Right cardiac atrium (tissue), 5 donors: ENCODE data around the gene OTUD5. TPM values are rescaled to one million over a fixed set of nuclear protein-coding genes. Genes with fewer than 3 reads are reported as not detected.
"Not testable (repeated sequence)": the region's sequence is repeated elsewhere in the genome, so short reads cannot be mapped to it uniquely, and the experiment has no call there.

Experiments
- ATAC-seq, 2 donors: fragments of 200-7000 bp; cut with Tn5 transposase; one replicate each; pipeline versions ENCODE4 v1.8.0 to v1.9.1; 2020; ENCODE audit warnings: moderate library complexity in 2 of 2, mild to moderate bottlenecking in 1 of 2
- DNase-seq, 3 donors: peaks; one replicate each; pipeline ENCODE4 v3.0.0-alpha.2; 2020
- H3K27ac ChIP-seq: one replicate; pipeline ENCODE4 v1.5.1; 2013; ENCODE audit warnings: mild to moderate bottlenecking, low read length, control low read depth, moderate library complexity
- H3K27me3 ChIP-seq: one replicate; pipeline ENCODE4 v1.6.1; 2013; ENCODE audit not compliant: control insufficient read depth, insufficient read depth
- H3K4me1 ChIP-seq: one replicate; pipeline ENCODE4 v1.6.1; 2013; ENCODE audit warnings: low read length; ENCODE audit not compliant: control insufficient read depth, insufficient read depth
- H3K4me3 ChIP-seq: one replicate; pipeline ENCODE4 v1.5.1; 2013; ENCODE audit warnings: low read length, control low read depth
- H3K9me3 ChIP-seq: one replicate; pipeline ENCODE4 v1.6.1; 2013; ENCODE audit warnings: low read length; ENCODE audit not compliant: control insufficient read depth
- WGBS: extraction: QIAGEN DNeasy Blood & Tissue Kit; methylation state at CpG from one replicate; pipeline ENCODE4 v1.1.7; 2013; 5-methylcytosine and 5-hydroxymethylcytosine counted together
- intact Hi-C, 4 donors: fragments of 100-400 bp; cut with DNase I; formaldehyde crosslinking; loops; one replicate each; pipeline versions ENCODE4 v1.11.0 to v1.14.0; 2022 to 2023
- polyA plus RNA-seq: library from polyadenylated mRNA; stranded (reverse); fragments of 200-250 nt; gene quantifications from one replicate; pipeline ENCODE4 v1.2.3, GENCODE V29; 2013
- total RNA-seq, 4 donors: library from RNA; stranded (reverse); fragmentation: NEBNext Ultra II Directional; extraction: Animal tissue kit (Norgen Biotek cat#: 25700); gene quantifications; one replicate each; pipeline ENCODE4 v1.2.1, GENCODE V29; 2021
- donor health status: healthy with polysubstance abuse.
- donor health status: DM: no; HTN: yes; CAD: no.
- donor health status: DM: no; HTN: no; CAD: no.
- donor health status: DM: no; HTN: yes; CAD: no; lungs with severe emphysema.
- donor health status: DM: yes; HTN: yes; CAD: no.

The OTUD5 gene
- total and polyA plus RNA-seq, 5 donors: 19.9 to 27.3 (median 23.8) TPM

GRCh38 chrX:48894891-48895290 lies 62.5 kb downstream of the OTUD5 start:
- Histone ChIP-seq H3K27me3 (no peaks in the 10 kb centered on the region), H3K9me3 (no peaks in the 10 kb centered on the region), H3K4me1 (peaks cover 3% of the 10 kb centered on the region), H3K27ac (no peak overlapping the region), H3K4me3 (no peak overlapping the region)
- DNase-seq (no peak), ATAC-seq (no peak)
- intact Hi-C loops: no loop called here
- WGBS: 77% methylated on average over 6 of the region's 6 CpGs

GRCh38 chrX:48893556-48894348 lies 63.7 kb downstream of the OTUD5 start:
- 89% methylated on average over 16 of the region's 16 CpGs for WGBS
- Histone ChIP-seq H3K4me1 (peaks cover 3% of the 10 kb centered on the region), H3K27me3 (no peaks in the 10 kb centered on the region), H3K4me3 (no peak overlapping the region), H3K27ac (no peak overlapping the region), H3K9me3 (no peaks in the 10 kb centered on the region)
- peak in 1 of 3 donors; percentile 28 for DNase-seq
- intact Hi-C loops: no loop called here
- ATAC-seq: no peak

DNA sequence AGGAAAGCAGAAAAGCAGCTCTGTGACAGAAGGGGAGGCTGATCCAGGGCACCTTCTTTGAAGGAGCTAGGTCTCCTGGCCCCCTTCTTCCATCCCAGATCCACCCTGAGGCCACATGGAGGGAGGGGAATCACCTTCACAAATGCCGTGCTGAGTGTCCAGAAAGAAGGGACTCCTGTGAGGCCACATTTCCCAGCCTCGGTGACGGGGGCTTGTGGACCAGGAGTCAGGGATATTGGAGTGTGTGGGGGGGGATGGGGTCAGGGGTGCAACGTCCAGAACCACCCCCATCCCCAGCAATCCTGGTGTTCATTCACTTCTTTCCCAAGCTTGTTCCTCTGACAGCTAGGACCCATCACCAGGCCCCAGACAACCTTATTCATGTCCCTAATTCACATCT lies 64.5 kb downstream of the OTUD5 start:
- no peaks in the 10 kb centered on the region for H3K27me3 ChIP-seq
- no peak overlapping the region for H3K4me3 ChIP-seq
- no peak overlapping the region for H3K27ac ChIP-seq
- ATAC-seq: no peak
- DNase-seq: peak in 1 of 3 donors; percentile 18
- intact Hi-C loops: no loop called here
- H3K4me1 ChIP-seq: peaks cover 3% of the 10 kb centered on the region
- no peaks in the 10 kb centered on the region for H3K9me3 ChIP-seq
- WGBS: 84% methylated on average over 4 of the region's 4 CpGs

DNA sequence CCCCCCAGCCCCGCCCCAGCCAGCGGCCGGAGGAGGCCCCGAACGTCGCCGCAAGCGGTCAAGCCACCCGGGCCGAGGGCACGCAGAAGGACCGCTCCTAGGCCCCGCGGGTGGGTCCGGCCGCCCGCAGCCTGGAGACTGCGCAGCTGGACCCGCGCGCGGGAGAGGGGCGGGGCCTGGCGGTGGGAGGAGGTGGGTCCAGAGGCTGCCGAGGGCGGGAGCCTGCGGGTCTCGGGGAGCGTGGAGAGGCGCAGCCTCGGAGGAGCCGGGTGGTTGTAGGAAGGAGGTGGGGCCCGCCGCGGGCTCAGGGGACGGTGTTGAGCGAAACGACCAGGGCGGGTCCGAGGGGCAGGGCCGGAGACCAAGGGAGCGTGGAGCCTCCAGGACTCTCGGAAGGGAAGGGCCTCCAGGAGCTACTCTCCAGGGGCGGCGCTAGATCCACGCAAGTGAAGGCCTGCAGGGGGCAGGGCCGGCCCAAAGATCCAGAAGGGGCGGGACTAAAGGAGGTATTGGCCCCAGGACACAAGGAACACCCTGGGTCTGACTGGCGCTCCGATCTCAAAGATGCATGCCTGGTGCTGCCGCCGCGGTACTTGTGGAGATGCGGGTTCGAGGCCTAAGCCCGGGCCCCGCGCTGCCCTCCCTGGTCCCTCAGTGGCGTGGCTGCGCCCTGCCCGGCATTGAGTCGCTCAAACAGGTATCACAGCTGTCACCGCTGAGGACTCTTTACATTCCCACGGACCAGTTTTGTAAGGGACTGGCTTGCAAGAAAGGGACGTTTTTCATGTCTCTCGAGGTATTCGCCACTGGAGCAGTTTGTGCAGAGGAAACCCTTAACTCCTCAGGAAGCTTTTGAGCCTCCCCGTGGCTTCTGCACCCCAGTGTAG lies 65.8 kb downstream of the OTUD5 start:
- ATAC-seq (peak; percentile 94 to 97), DNase-seq (peak; percentile 90 to 95 (median 94))
- no peaks in the 10 kb centered on the region for H3K27me3 ChIP-seq
- H3K9me3 ChIP-seq: no peaks in the 10 kb centered on the region
- intact Hi-C loops: no loop called here
- peak overlapping the region; percentile 76 for H3K4me3 ChIP-seq
- 2% methylated on average over 68 of the region's 68 CpGs for WGBS
- no peak overlapping the region for H3K27ac ChIP-seq
- peaks cover 3% of the 10 kb centered on the region for H3K4me1 ChIP-seq

- peak in 1 of 3 donors; percentile 71 for DNase-seq
- intact Hi-C loops: no loop called here
- peak; percentile 50 to 63 for ATAC-seq
- Histone ChIP-seq H3K4me3 (peak overlapping the region; percentile 76), H3K27ac (no peak overlapping the region), H3K27me3 (no peaks in the 10 kb centered on the region), H3K4me1 (no peaks in the 10 kb centered on the region), H3K9me3 (no peaks in the 10 kb centered on the region)
- 2% methylated on average over 35 of the region's 35 CpGs for WGBS
These were observed 66.4 kb downstream of the OTUD5 start for GRCh38 chrX:48890934-48891401.

GRCh38 chrX:48890296-48890925 lies 67.0 kb downstream of the OTUD5 start:
- no peaks in the 10 kb centered on the region for H3K9me3 ChIP-seq
- no peak for ATAC-seq
- H3K27me3 ChIP-seq: no peaks in the 10 kb centered on the region
- peak in 1 of 3 donors; percentile 49 for DNase-seq
- no peak overlapping the region for H3K27ac ChIP-seq
- intact Hi-C loops: no loop called here
- H3K4me1 ChIP-seq: no peaks in the 10 kb centered on the region
- WGBS: 25% methylated on average over 15 of the region's 15 CpGs
- peak overlapping the region; percentile 76 for H3K4me3 ChIP-seq

DNA sequence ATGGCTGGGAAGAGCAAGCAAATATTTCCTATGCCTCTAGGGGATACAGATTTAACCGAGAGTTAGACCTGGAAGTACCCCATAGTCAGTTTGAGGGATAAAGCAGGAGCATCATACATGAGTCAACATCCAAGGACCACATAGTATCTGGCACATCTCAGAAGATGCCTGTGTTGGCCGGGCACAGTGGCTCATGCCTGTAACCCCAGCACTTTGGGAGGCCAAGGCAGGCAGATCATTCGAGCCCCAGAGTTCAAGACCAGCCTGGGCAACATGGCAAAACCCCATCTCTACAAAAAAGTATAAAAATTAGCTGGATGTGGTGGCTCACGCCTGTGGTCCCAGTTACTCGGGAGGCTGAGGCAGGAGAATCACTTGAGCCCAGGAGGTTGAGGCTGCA lies 70.8 kb downstream of the OTUD5 start:
- intact Hi-C loops: not testable (repeated sequence)
- WGBS: 85% methylated on average over 5 of the region's 5 CpGs

DNA sequence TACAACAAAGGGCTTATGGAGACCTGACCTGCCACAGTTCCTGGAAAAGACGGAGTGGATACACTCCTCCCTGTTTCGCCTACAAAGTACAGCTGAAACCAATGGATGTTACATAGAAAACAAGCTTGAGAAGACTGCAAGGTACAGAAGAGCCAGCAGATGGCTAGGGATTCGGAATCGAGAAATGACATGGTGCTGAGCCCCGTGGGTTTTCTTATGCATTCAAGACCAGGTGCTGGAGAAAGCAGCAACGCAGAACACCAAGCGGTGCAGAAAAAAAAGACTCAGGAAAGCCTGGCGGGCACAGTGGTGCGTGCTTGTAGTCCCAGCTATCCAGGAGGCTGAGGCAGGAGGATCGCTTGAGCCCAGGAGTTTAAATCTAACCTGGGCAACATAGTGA lies 73.7 kb downstream of the OTUD5 start:
- H3K4me1 ChIP-seq: no peaks in the 10 kb centered on the region
- WGBS: 74% methylated on average over 10 of the region's 10 CpGs
- DNase-seq (no peak), ATAC-seq (no peak)
- no peak overlapping the region for H3K4me3 ChIP-seq
- no peaks in the 10 kb centered on the region for H3K27me3 ChIP-seq
- intact Hi-C loops: no loop called here
- H3K27ac ChIP-seq: no peak overlapping the region
- no peaks in the 10 kb centered on the region for H3K9me3 ChIP-seq

More for the DNA sequence above, 70.8 kb downstream of the OTUD5 start:
- not testable (repeated sequence) for H3K4me1 ChIP-seq, H3K27me3 ChIP-seq, ATAC-seq, H3K9me3 ChIP-seq, H3K4me3 ChIP-seq, DNase-seq, H3K27ac ChIP-seq

- intact Hi-C loops, DNase-seq, H3K27me3 ChIP-seq, H3K27ac ChIP-seq, H3K9me3 ChIP-seq, ATAC-seq, H3K4me1 ChIP-seq, H3K4me3 ChIP-seq: not testable (repeated sequence)
- WGBS: 68% methylated on average over 4 of the region's 4 CpGs
These were observed 80.5 kb downstream of the OTUD5 start for GRCh38 chrX:48876944-48877343.
